ENCODE results near the gene PAWR. TPM values are rescaled to one million over a fixed set of nuclear protein-coding genes. Genes with fewer than 3 reads are reported as not detected.
A peak's percentile ranks its signal among the peaks of the same experiment; 100 is the strongest.

The PAWR gene
- total and polyA plus RNA-seq, 2 donors (not counting 3 experiments of a cell fraction or from before 2014, with no cell fraction given) = 18.3 to 154 TPM

GRCh38 chr12:79678306-79678705, 12.5 kb downstream of the PAWR start:
- POLR2A ChIA-PET = no interaction called here

More at GRCh38 chr12:79678306-79678705, 12.5 kb downstream of the PAWR start:
- Histone ChIP-seq H3K4me2 (ENCODE audit: insufficient read depth, low read length) (peak overlapping the region; percentile 23), H3K36me3 (ENCODE audit: control insufficient read depth in 2 of 2, extremely low read depth in 1 of 2, insufficient read depth in 2 of 2, low read length in 2 of 2) (no peaks in the 10 kb centered on the region), H3K27ac (ENCODE audit: insufficient read depth, low read depth, low read length) (no peak overlapping the region), H3K4me1 (ENCODE audit: control insufficient read depth, extremely low read depth, insufficient read depth, low read length) (peaks cover 15% of the 10 kb centered on the region), H3K27me3 (ENCODE audit: control insufficient read depth in 2 of 2, insufficient read depth in 2 of 2, low read length in 2 of 2) (no peaks in the 10 kb centered on the region), H3K9ac (replicated peaks; ENCODE audit: extremely low read depth, insufficient read depth, low read length) (no peak overlapping the region), H3K9me3 (replicated peaks; ENCODE audit: control insufficient read depth, insufficient read depth, low read length) (no peaks in the 10 kb centered on the region), H3K79me2 (ENCODE audit: control insufficient read depth, insufficient read depth, low read length) (peaks cover 100% of the 10 kb centered on the region), H3K4me3 (replicated peaks in 1 of 3; ENCODE audit: insufficient read depth in 1 of 3, low read depth in 1 of 3, low read length in 3 of 3) (no peak overlapping the region), H3K9me1 (replicated peaks; ENCODE audit: control insufficient read depth, extremely low read depth, insufficient read depth, low read length) (no peaks in the 10 kb centered on the region), H4K20me1 (replicated peaks; ENCODE audit: control insufficient read depth, extremely low read depth, insufficient read depth, low read length) (peaks cover 15% of the 10 kb centered on the region), H2AFZ (ENCODE audit: low read depth, low read length) (no peak overlapping the region)
- FAIRE-seq (peak; percentile 55), DNase-seq (ENCODE audit: low read depth, low spot score) (no peak)
- intact Hi-C loops (cut with micrococcal nuclease) (no loop called here), dilution Hi-C loops (cut with MboI; ENCODE audit: extremely low pct_ligation_motif_present, low sequenced_read_pairs) (no loop called here)
- CTCF ChIA-PET = no interaction called here
- TF ChIP-seq EZH2 (IDR thresholded peaks at IDR 0.05; ENCODE audit: borderline replicate concordance, low read depth, low read length, severe bottlenecking) (no peak), JUN (IDR thresholded peaks at IDR 0.05; ENCODE audit: borderline replicate concordance, insufficient read depth, insufficient read length, low read depth) (no peak), POLR2A (IDR thresholded peaks at IDR 0.05; ENCODE audit: low read depth, low read length) (no peak), POLR2AphosphoS5 (IDR thresholded peaks at IDR 0.05; ENCODE audit: insufficient read depth, low read depth, low read length) (no peak), FOS (IDR thresholded peaks at IDR 0.05; ENCODE audit: borderline replicate concordance, insufficient read depth, low read length) (no peak), MYC (IDR thresholded peaks at IDR 0.05; ENCODE audit: low read depth, low read length) (no peak), CTCF (IDR thresholded peaks at IDR 0.05; ENCODE audit: extremely low read depth in 1 of 2, insufficient read depth in 1 of 2, low read depth in 1 of 2, low read length in 2 of 2) (no peak), MAX (IDR thresholded peaks at IDR 0.05; ENCODE audit: insufficient read depth, insufficient read length) (no peak), GATA2 (IDR thresholded peaks at IDR 0.05; ENCODE audit: insufficient read depth, insufficient read length, low read depth, low read length) (no peak)
- no TSS peak for BruUV-seq (replicated peaks)

Data from endothelial cell of umbilical vein (primary cell).